B cell (primary cell): Measurements from ENCODE around the gene TLX1.

ENCODE experiments used
- EZH2 ChIP-seq: IDR thresholded peaks from 2 replicates; pipeline ENCODE4 v1.6.1; 2012; ENCODE audit warnings: borderline replicate concordance, low read depth, mild to moderate bottlenecking, moderate library complexity, low read length; ENCODE audit not compliant: insufficient read depth, poor library complexity, severe bottlenecking
- TF ChIP-seq, protein P1 (sequence below): fragments of 200-600 bp; IDR thresholded peaks from one replicate; pipeline ENCODE4 v1.8.0; 2022; ENCODE audit warnings: antibody characterized with exemption, mild to moderate bottlenecking

DNA sequence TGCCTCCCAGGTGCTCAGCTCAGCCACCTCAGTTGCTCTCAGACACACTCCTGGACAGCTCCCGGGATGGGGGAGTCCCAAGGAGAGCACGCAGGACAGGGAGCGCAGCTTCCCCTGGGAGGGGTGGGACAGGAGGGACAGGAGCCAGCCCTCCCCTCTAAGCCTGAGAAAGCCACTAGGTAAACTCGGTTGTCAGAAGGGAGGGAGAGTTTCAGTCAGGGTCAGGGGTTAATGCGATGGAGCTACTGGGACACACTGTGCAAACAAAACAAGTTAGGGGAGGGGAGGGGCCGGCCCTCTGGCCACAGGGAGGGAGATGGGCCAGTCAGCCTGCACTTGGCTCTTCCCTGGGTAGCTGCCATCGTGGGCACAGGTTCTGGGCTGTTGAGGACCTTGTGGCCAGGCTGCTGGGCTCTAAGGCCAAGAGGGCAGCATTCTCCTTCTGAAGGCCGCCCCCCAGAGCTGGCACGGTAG, 38.2 kb upstream of the TLX1 start:
- TF ChIP-seq, protein P1, sequence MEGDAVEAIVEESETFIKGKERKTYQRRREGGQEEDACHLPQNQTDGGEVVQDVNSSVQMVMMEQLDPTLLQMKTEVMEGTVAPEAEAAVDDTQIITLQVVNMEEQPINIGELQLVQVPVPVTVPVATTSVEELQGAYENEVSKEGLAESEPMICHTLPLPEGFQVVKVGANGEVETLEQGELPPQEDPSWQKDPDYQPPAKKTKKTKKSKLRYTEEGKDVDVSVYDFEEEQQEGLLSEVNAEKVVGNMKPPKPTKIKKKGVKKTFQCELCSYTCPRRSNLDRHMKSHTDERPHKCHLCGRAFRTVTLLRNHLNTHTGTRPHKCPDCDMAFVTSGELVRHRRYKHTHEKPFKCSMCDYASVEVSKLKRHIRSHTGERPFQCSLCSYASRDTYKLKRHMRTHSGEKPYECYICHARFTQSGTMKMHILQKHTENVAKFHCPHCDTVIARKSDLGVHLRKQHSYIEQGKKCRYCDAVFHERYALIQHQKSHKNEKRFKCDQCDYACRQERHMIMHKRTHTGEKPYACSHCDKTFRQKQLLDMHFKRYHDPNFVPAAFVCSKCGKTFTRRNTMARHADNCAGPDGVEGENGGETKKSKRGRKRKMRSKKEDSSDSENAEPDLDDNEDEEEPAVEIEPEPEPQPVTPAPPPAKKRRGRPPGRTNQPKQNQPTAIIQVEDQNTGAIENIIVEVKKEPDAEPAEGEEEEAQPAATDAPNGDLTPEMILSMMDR: no peak
- TF ChIP-seq EZH2: no peak
